Measurements from ENCODE around the gene DOCK10. TPM values are rescaled to one million over a fixed set of nuclear protein-coding genes. Genes with fewer than 3 reads are reported as not detected.
"Not testable (repeated sequence)": the region's sequence is repeated elsewhere in the genome, so short reads cannot be mapped to it uniquely, and the experiment has no call there.

DOCK10 gene
- total RNA-seq, 1 experiment from 2014 or later: 2.9 TPM

GRCh38 chr2:224919472-224920110, 122.7 kb downstream of the DOCK10 start:
- no peaks in the 10 kb centered on the region for H3K27me3 Mint-ChIP-seq (ENCODE audit: low read depth)
- H3K4me1 Mint-ChIP-seq: 0 out of 2 replicates have a peak, but pooled peaks cover 3% of the 10 kb centered on the region
- TF ChIP-seq PREB (CRISPR knock-in tag; IDR thresholded peaks at IDR 0.05; ENCODE audit: borderline replicate concordance) (no peak), ESRRA (CRISPR knock-in tag; IDR thresholded peaks at IDR 0.05; ENCODE audit: borderline replicate concordance) (no peak), FOXP4 (CRISPR knock-in tag; IDR thresholded peaks at IDR 0.05) (no peak)
- ATAC-seq (no peak), DNase-seq (ENCODE audit: low spot score) (no peak)
- ChIA-PET CTCF (no interaction called here), POLR2A (no interaction called here)
- H3K9me3 Mint-ChIP-seq: no peaks in the 10 kb centered on the region
- H3K4me3 Mint-ChIP-seq: no peak overlapping the region
- H3K27ac Mint-ChIP-seq: no peak overlapping the region
- H3K36me3 Mint-ChIP-seq: no peaks in the 10 kb centered on the region

GRCh38 chr2:224918626-224919471, 123.4 kb downstream of the DOCK10 start:
- Mint-ChIP-seq H3K9me3 (no peaks in the 10 kb centered on the region), H3K4me1 (no peaks in the 10 kb centered on the region), H3K36me3 (no peaks in the 10 kb centered on the region), H3K27me3 (ENCODE audit: low read depth) (no peaks in the 10 kb centered on the region), H3K27ac (no peak overlapping the region), H3K4me3 (no peak overlapping the region)
- ChIA-PET POLR2A (no interaction called here), CTCF (no interaction called here)
- DNase-seq (ENCODE audit: low spot score): no peak
- TF ChIP-seq AFF4 (CRISPR knock-in tag; IDR thresholded peaks at IDR 0.05; ENCODE audit: borderline replicate concordance) (no peak), NFE2L1 (CRISPR knock-in tag; IDR thresholded peaks at IDR 0.05) (0 out of 2 replicates have a peak, but pooled peaks have one; percentile 18)
- ATAC-seq: no peak

GRCh38 chr2:224917246-224917645, 125.0 kb downstream of the DOCK10 start:
- H3K27ac Mint-ChIP-seq; H3K27me3 Mint-ChIP-seq (ENCODE audit: low read depth); H3K9me3 Mint-ChIP-seq; POLR2A ChIA-PET; DNase-seq (ENCODE audit: low spot score); ATAC-seq; H3K36me3 Mint-ChIP-seq; H3K4me1 Mint-ChIP-seq; H3K4me3 Mint-ChIP-seq; CTCF ChIA-PET: not testable (repeated sequence)

- ChIA-PET POLR2A (no interaction called here), CTCF (no interaction called here)
- Mint-ChIP-seq H3K9me3 (no peaks in the 10 kb centered on the region), H3K4me3 (no peak overlapping the region), H3K36me3 (no peaks in the 10 kb centered on the region), H3K27me3 (ENCODE audit: low read depth) (no peaks in the 10 kb centered on the region), H3K4me1 (no peaks in the 10 kb centered on the region), H3K27ac (no peak overlapping the region)
- DNase-seq (ENCODE audit: low spot score) (no peak), ATAC-seq (no peak)
- TF ChIP-seq MYBL2 (CRISPR knock-in tag; IDR thresholded peaks at IDR 0.05) (no peak), CTCF (IDR thresholded peaks at IDR 0.05) (no peak)
Observed at GRCh38 chr2:224915136-224915535, 127.1 kb downstream of the DOCK10 start.
